Endodermal cell (in vitro differentiated cells): ENCODE data around the gene CYBC1. TPM values are rescaled to one million over a fixed set of nuclear protein-coding genes. Genes with fewer than 3 reads are reported as not detected.

Source experiments
- DNase-seq: peaks from one replicate; pipeline ENCODE4 v3.0.0-alpha.2; 2017
- H3K27ac ChIP-seq: 2 replicates; pipeline ENCODE4 v1.5.1; 2013; ENCODE audit warnings: mild to moderate bottlenecking, low read depth, low read length, moderate library complexity
- H3K27me3 ChIP-seq: 2 replicates; pipeline ENCODE4 v1.6.1; 2013; ENCODE audit warnings: mild to moderate bottlenecking, low read length, moderate library complexity; ENCODE audit not compliant: insufficient read depth, control insufficient read depth, poor library complexity, severe bottlenecking
- H3K36me3 ChIP-seq: 2 replicates; pipeline ENCODE4 v1.7.0; 2013; ENCODE audit warnings: mild to moderate bottlenecking, low read length, moderate library complexity; ENCODE audit not compliant: control insufficient read depth, insufficient read depth
- H3K4me1 ChIP-seq: one replicate; pipeline ENCODE4 v1.7.0; 2013; ENCODE audit warnings: low read length; ENCODE audit not compliant: control insufficient read depth, insufficient read depth
- H3K4me3 ChIP-seq: 2 replicates; pipeline ENCODE4 v1.5.1; 2013; ENCODE audit warnings: mild to moderate bottlenecking, low read length, moderate library complexity
- H3K9ac ChIP-seq: 2 replicates; pipeline ENCODE4 v1.6.1; 2013; ENCODE audit warnings: mild to moderate bottlenecking, low read length, moderate library complexity; ENCODE audit not compliant: poor library complexity, severe bottlenecking; ENCODE audit errors: extremely low read depth
- H3K9me3 ChIP-seq: 2 replicates; pipeline ENCODE4 v1.6.1; 2013; ENCODE audit warnings: mild to moderate bottlenecking, low read length, moderate library complexity; ENCODE audit not compliant: control insufficient read depth
- H3K27ac Mint-ChIP-seq: 2 replicates; pipeline ENCODE4 v1.8.0; 2020; ENCODE audit warnings: mixed read lengths
- H3K27me3 Mint-ChIP-seq: 2 replicates; pipeline ENCODE4 v1.8.0; 2021; ENCODE audit warnings: mild to moderate bottlenecking, mixed read lengths; ENCODE audit not compliant: insufficient read depth
- H3K36me3 Mint-ChIP-seq: 2 replicates; pipeline ENCODE4 v1.8.0; 2020; ENCODE audit warnings: low read depth, mixed read lengths
- H3K4me1 Mint-ChIP-seq: 2 replicates; pipeline ENCODE4 v1.8.0; 2020; ENCODE audit warnings: mixed read lengths
- H3K4me3 Mint-ChIP-seq: 2 replicates; pipeline ENCODE4 v1.8.0; 2020; ENCODE audit warnings: mild to moderate bottlenecking, moderate library complexity, mixed read lengths
- H3K9me3 Mint-ChIP-seq: 2 replicates; pipeline ENCODE4 v1.8.0; 2020; ENCODE audit warnings: mild to moderate bottlenecking, mixed read lengths
- WGBS, 2 experiments: methylation state at CpG; one replicate each; pipeline versions ENCODE4 v1.1.5 to v1.1.7; 2013; ENCODE audit warnings: missing lambda C conversion rate in 2 of 2, mixed read lengths in 1 of 2; ENCODE audit not compliant: insufficient coverage in 1 of 2, insufficient read length in 1 of 2; 5-methylcytosine and 5-hydroxymethylcytosine counted together
- total RNA-seq, 2 donors: library from RNA; stranded (reverse); fragmentation: NEBNext Ultra II Directional in 1 of 2; extraction: Animal tissue kit (Norgen Biotek cat#: 25700) in 1 of 2; gene quantifications; 2 replicates in 1 of 2; 3 replicates in 1 of 2; pipeline ENCODE4 v1.2.1, GENCODE V29; 2021
- TF ChIP-seq, protein P1 (sequence below): fragments of 200-600 bp; sonication (generic); conservative IDR thresholded peaks from 2 replicates; pipeline ENCODE4 v1.5.0; 2021; ENCODE audit warnings: antibody characterized with exemption, mild to moderate bottlenecking

The CYBC1 gene
- total RNA-seq, 2 donors from 2014 or later: 71.2 to 88.5 TPM

GRCh38 chr17:82444941-82445521 is 5.5 kb downstream of the CYBC1 start:
- Mint-ChIP-seq H3K4me3 (no peak overlapping the region), H3K27me3 (no peaks in the 10 kb centered on the region), H3K27ac (no peak overlapping the region), H3K36me3 (peaks cover 15% of the 10 kb centered on the region), H3K4me1 (peaks cover 5% of the 10 kb centered on the region), H3K9me3 (no peaks in the 10 kb centered on the region)
- no peak overlapping the region for H3K27ac ChIP-seq
- H3K4me3 ChIP-seq: no peak overlapping the region
- H3K9me3 ChIP-seq: no peaks in the 10 kb centered on the region
- 88 to 98% methylated on average over 9 to 19 of the region's 19 CpGs for WGBS, 2 experiments
- peaks cover 5% of the 10 kb centered on the region for H3K4me1 ChIP-seq
- H3K36me3 ChIP-seq: peaks cover 10% of the 10 kb centered on the region
- no peak overlapping the region for H3K9ac ChIP-seq
- TF ChIP-seq, protein P1, sequence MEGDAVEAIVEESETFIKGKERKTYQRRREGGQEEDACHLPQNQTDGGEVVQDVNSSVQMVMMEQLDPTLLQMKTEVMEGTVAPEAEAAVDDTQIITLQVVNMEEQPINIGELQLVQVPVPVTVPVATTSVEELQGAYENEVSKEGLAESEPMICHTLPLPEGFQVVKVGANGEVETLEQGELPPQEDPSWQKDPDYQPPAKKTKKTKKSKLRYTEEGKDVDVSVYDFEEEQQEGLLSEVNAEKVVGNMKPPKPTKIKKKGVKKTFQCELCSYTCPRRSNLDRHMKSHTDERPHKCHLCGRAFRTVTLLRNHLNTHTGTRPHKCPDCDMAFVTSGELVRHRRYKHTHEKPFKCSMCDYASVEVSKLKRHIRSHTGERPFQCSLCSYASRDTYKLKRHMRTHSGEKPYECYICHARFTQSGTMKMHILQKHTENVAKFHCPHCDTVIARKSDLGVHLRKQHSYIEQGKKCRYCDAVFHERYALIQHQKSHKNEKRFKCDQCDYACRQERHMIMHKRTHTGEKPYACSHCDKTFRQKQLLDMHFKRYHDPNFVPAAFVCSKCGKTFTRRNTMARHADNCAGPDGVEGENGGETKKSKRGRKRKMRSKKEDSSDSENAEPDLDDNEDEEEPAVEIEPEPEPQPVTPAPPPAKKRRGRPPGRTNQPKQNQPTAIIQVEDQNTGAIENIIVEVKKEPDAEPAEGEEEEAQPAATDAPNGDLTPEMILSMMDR: no peak
- DNase-seq: no peak
- no peaks in the 10 kb centered on the region for H3K27me3 ChIP-seq

- Mint-ChIP-seq H3K4me1 (peaks cover under 1% of the 10 kb centered on the region), H3K4me3 (no peak overlapping the region), H3K36me3 (peaks cover 15% of the 10 kb centered on the region), H3K27me3 (no peaks in the 10 kb centered on the region), H3K27ac (no peak overlapping the region), H3K9me3 (no peaks in the 10 kb centered on the region)
- DNase-seq: no peak
- Histone ChIP-seq H3K4me1 (peaks cover 3% of the 10 kb centered on the region), H3K27me3 (no peaks in the 10 kb centered on the region), H3K27ac (no peak overlapping the region), H3K4me3 (no peak overlapping the region), H3K36me3 (peaks cover 10% of the 10 kb centered on the region), H3K9me3 (no peaks in the 10 kb centered on the region), H3K9ac (no peak overlapping the region)
- 93 to 94% methylated on average over 17 to 35 of the region's 35 CpGs for WGBS, 2 experiments
- TF ChIP-seq, protein P1: no peak
Measured at GRCh38 chr17:82444284-82444893, 6.2 kb downstream of the CYBC1 start.

DNA sequence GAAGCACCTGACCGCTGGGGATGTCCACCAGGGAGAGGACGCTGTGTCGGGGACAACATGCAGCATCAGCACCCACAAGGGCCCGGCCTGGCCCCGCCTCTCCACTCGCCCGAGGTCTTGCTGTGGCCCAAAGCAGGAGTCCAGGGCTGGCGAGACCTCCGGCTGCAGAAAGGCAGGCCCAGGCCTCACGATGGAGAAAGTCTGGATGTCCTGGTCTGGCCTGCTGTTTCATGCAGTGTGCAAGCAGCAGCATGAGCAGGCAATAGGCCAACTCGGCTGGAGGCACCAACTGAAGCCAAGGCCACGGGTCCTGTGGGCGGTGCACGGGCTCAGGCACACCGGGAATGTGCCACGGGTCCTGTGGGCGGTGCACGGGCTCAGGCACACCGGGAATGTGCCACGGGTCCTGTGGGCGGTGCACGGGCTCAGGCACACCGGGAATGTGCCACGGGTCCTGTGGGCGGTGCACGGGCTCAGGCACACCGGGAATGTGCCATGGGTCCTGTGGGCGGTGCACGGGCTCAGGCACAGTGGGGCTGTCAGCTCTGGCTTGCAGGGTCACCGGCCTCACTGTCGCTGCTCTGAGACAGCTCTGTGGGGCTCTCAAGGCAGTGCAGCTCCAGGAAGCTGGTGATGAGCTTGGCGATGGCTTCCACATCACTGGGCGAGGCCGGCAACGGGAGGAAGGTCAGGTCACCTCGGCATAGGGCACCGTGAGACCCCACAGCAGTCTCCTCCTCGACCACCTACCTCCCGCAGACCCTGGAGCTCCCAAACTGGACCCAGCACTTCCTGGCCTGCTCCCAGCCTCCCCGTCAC is 6.9 kb downstream of the CYBC1 start:
- WGBS, 2 experiments: 96 to 97% methylated on average over 16 to 30 of the region's 40 CpGs
- Mint-ChIP-seq H3K36me3 (peaks cover 12% of the 10 kb centered on the region), H3K27me3 (no peaks in the 10 kb centered on the region), H3K27ac (no peak overlapping the region), H3K4me1 (no peaks in the 10 kb centered on the region), H3K9me3 (no peaks in the 10 kb centered on the region), H3K4me3 (no peak overlapping the region)
- TF ChIP-seq, protein P1: no peak
- no peak for DNase-seq
- H3K36me3 ChIP-seq: peaks cover 10% of the 10 kb centered on the region
- no peaks in the 10 kb centered on the region for H3K9me3 ChIP-seq
- H3K4me1 ChIP-seq: no peaks in the 10 kb centered on the region
- H3K27me3 ChIP-seq: no peaks in the 10 kb centered on the region
- H3K4me3 ChIP-seq: no peak overlapping the region
- H3K27ac ChIP-seq: no peak overlapping the region
- no peak overlapping the region for H3K9ac ChIP-seq
